Measurements from ENCODE around the gene FBH1. TPM values are rescaled to one million over a fixed set of nuclear protein-coding genes. Genes with fewer than 3 reads are reported as not detected.

FBH1 gene
- total RNA-seq, 1 donor from 2014 or later: 54.5 TPM

DNA sequence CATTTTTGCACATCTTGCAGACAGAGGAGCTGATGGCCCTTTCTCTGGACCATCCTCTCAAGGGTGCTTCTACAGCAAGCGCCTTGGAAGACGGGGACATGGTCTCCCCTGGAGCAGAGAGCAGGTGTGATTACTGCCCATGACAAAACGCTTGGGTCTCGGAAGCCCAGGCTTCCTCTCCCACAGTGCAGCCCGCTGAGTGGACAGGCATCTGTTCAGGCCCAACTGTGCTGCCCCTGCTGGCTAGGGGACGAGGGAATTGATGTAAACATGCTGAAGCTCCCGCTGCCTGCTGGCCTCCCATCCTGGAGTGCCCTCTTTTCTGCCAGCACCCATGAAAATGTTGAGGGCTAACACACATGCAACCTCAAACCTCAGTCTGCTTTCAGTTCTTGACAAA, 73.0 kb downstream of the FBH1 start:
- FAIRE-seq: no peak
- no peak overlapping the region for H3K4me3 ChIP-seq (ENCODE audit: low read depth, low read length)
- H3K27me3 ChIP-seq (ENCODE audit: control insufficient read depth, insufficient read depth, low read length): no peaks in the 10 kb centered on the region
- no peaks in the 10 kb centered on the region for H3K36me3 ChIP-seq (ENCODE audit: control insufficient read depth, insufficient read depth, low read length)
- no peak for DNase-seq (ENCODE audit: low read depth)
- TF ChIP-seq, protein P1, sequence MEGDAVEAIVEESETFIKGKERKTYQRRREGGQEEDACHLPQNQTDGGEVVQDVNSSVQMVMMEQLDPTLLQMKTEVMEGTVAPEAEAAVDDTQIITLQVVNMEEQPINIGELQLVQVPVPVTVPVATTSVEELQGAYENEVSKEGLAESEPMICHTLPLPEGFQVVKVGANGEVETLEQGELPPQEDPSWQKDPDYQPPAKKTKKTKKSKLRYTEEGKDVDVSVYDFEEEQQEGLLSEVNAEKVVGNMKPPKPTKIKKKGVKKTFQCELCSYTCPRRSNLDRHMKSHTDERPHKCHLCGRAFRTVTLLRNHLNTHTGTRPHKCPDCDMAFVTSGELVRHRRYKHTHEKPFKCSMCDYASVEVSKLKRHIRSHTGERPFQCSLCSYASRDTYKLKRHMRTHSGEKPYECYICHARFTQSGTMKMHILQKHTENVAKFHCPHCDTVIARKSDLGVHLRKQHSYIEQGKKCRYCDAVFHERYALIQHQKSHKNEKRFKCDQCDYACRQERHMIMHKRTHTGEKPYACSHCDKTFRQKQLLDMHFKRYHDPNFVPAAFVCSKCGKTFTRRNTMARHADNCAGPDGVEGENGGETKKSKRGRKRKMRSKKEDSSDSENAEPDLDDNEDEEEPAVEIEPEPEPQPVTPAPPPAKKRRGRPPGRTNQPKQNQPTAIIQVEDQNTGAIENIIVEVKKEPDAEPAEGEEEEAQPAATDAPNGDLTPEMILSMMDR (IDR thresholded peaks at IDR 0.05; ENCODE audit: insufficient read depth, low read length, severe bottlenecking): no peak

DNA sequence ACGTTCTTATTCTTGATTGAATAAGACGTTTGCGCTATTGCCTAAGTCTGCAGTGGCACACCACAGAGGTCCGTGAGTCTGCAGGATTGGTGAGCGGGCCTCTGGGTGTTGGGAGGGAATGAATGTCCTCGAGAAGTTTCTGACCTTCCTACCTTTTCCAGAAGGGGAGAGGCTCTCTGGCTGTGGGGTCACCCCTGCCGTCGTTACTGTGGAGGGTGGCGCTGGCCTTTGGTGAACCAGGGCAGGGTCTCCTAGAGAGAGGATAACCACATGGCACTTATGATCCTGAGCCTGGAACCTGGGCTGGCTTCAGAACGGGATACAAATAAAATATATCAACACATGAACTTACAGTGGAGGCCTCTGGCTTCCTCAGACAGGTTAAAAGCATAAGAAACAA, 73.5 kb downstream of the FBH1 start:
- DNase-seq (ENCODE audit: low read depth) (no peak), FAIRE-seq (no peak)
- Histone ChIP-seq H3K36me3 (ENCODE audit: control insufficient read depth, insufficient read depth, low read length) (no peaks in the 10 kb centered on the region), H3K4me3 (ENCODE audit: low read depth, low read length) (no peak overlapping the region), H3K27me3 (ENCODE audit: control insufficient read depth, insufficient read depth, low read length) (no peaks in the 10 kb centered on the region)
- TF ChIP-seq, protein P1 (IDR thresholded peaks at IDR 0.05; ENCODE audit: insufficient read depth, low read length, severe bottlenecking): no peak

DNA sequence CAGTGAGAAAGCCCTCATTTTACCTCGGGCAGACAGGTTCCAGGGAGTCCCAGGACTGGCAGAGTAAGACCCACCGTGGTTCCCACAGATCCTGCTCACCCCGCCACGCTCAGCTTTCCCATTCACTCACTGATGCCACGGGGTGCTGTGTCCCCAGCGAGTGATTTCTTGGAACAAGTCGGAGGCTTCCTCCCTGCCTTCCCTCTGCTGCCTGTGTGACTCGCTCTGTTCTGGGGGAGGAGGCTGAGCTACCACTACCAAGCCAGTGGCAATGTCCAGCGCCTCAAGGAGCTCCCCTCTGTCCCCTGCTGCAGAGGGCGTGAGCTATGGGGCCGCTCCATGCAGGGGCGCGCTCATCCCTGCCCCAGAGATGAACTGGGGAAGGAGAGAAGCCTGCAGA, 74.7 kb downstream of the FBH1 start:
- TF ChIP-seq, protein P1 (IDR thresholded peaks at IDR 0.05; ENCODE audit: insufficient read depth, low read length, severe bottlenecking): no peak
- Histone ChIP-seq H3K27me3 (ENCODE audit: control insufficient read depth, insufficient read depth, low read length) (no peaks in the 10 kb centered on the region), H3K4me3 (ENCODE audit: low read depth, low read length) (no peak overlapping the region), H3K36me3 (ENCODE audit: control insufficient read depth, insufficient read depth, low read length) (no peaks in the 10 kb centered on the region)
- FAIRE-seq: no peak
- DNase-seq (ENCODE audit: low read depth): no peak

GRCh38 chr10:5965266-5965665, 75.2 kb downstream of the FBH1 start:
- H3K4me3 ChIP-seq (ENCODE audit: low read depth, low read length): no peak overlapping the region
- no peaks in the 10 kb centered on the region for H3K27me3 ChIP-seq (ENCODE audit: control insufficient read depth, insufficient read depth, low read length)
- FAIRE-seq (no peak), DNase-seq (ENCODE audit: low read depth) (no peak)
- no peaks in the 10 kb centered on the region for H3K36me3 ChIP-seq (ENCODE audit: control insufficient read depth, insufficient read depth, low read length)
- TF ChIP-seq, protein P1 (IDR thresholded peaks at IDR 0.05; ENCODE audit: insufficient read depth, low read length, severe bottlenecking): no peak

GRCh38 chr10:5968037-5968680, 78.1 kb downstream of the FBH1 start:
- H3K4me3 ChIP-seq (ENCODE audit: low read depth, low read length): no peak overlapping the region
- DNase-seq (ENCODE audit: low read depth) (no peak), FAIRE-seq (no peak)
- TF ChIP-seq, protein P1 (IDR thresholded peaks at IDR 0.05; ENCODE audit: insufficient read depth, low read length, severe bottlenecking): no peak
- H3K36me3 ChIP-seq (ENCODE audit: control insufficient read depth, insufficient read depth, low read length): no peaks in the 10 kb centered on the region
- H3K27me3 ChIP-seq (ENCODE audit: control insufficient read depth, insufficient read depth, low read length): no peaks in the 10 kb centered on the region
